Body of pancreas (tissue), 4 donors: ENCODE results near the gene KLRD1. TPM values are rescaled to one million over a fixed set of nuclear protein-coding genes. Genes with fewer than 3 reads are reported as not detected.
"Not testable (repeated sequence)": the region's sequence is repeated elsewhere in the genome, so short reads cannot be mapped to it uniquely, and the experiment has no call there.

Experiments used
- ATAC-seq: fragments of 150-250 bp; one replicate; pipeline ENCODE4 v1.9.1; 2016
- DNase-seq, 4 donors: peaks; one replicate each; pipeline ENCODE4 v3.0.0-alpha.2; 2019
- H3K27ac ChIP-seq, 4 donors: fragments of 200-600 bp; sonication (generic); 1 replicate in 3 of 4; 2 replicates in 1 of 4; pipeline versions ENCODE4 v1.5.1 to v1.6.1; 2016 to 2019; ENCODE audit warnings: mild to moderate bottlenecking in 1 of 4, mixed read lengths in 1 of 4, moderate library complexity in 1 of 4
- H3K27me3 ChIP-seq, 2 donors: fragments of 200-600 bp; sonication (generic); one replicate each; pipeline ENCODE4 v1.6.0; 2016; ENCODE audit warnings: mild to moderate bottlenecking in 1 of 2
- H3K36me3 ChIP-seq, 2 donors: fragments of 200-600 bp; sonication (generic); replicated peaks in 1 of 2; 2 replicates each; pipeline ENCODE4 v1.5.1; 2016; ENCODE audit warnings: low read depth in 2 of 2; ENCODE audit not compliant: insufficient read depth in 1 of 2
- H3K4me1 ChIP-seq: fragments of 200-600 bp; sonication (generic); one replicate; pipeline ENCODE4 v1.6.0; 2016
- H3K4me3 ChIP-seq, 2 donors: fragments of 200-600 bp; sonication (generic); 1 replicate in 1 of 2; 2 replicates in 1 of 2; pipeline ENCODE4 v1.5.1; 2016 to 2019
- H3K9me3 ChIP-seq, 3 donors: fragments of 200-600 bp; sonication (generic); 1 replicate in 2 of 3; 2 replicates in 1 of 3; pipeline ENCODE4 v1.5.1; 2016
- POLR2A ChIP-seq, 3 donors: fragments of 450-650 bp; IDR thresholded peaks; one replicate each; pipeline ENCODE4 v1.6.1; 2016; ENCODE audit warnings: antibody characterized with exemption in 3 of 3, mild to moderate bottlenecking in 2 of 3
- WGBS, 2 donors: methylation state at CpG; one replicate each; pipeline ENCODE4 v1.1.5; 2017; 5-methylcytosine and 5-hydroxymethylcytosine counted together
- intact Hi-C: fragments of 100-400 bp; cut with DNase I; formaldehyde crosslinking; loops from one replicate; pipeline ENCODE4 v1.15.1; 2023
- total RNA-seq, 2 donors: library from RNA; depleted of rRNA; stranded (reverse); fragments of >200 nt; gene quantifications; one replicate each; pipeline ENCODE4 v1.1.0, GENCODE V29; 2016
- TF ChIP-seq, protein P1 (sequence below), 7 experiments: fragments of 450-650 bp in 4 of 7; fragments of 200-600 bp in 3 of 7; sonication (generic) in 3 of 7; IDR thresholded peaks; one replicate each; pipeline ENCODE4 v1.5.1; 2016 to 2019; ENCODE audit warnings: antibody characterized with exemption in 7 of 7

KLRD1 gene
- total RNA-seq, 2 donors from 2014 or later = under 0.01 to 0.78 TPM

DNA sequence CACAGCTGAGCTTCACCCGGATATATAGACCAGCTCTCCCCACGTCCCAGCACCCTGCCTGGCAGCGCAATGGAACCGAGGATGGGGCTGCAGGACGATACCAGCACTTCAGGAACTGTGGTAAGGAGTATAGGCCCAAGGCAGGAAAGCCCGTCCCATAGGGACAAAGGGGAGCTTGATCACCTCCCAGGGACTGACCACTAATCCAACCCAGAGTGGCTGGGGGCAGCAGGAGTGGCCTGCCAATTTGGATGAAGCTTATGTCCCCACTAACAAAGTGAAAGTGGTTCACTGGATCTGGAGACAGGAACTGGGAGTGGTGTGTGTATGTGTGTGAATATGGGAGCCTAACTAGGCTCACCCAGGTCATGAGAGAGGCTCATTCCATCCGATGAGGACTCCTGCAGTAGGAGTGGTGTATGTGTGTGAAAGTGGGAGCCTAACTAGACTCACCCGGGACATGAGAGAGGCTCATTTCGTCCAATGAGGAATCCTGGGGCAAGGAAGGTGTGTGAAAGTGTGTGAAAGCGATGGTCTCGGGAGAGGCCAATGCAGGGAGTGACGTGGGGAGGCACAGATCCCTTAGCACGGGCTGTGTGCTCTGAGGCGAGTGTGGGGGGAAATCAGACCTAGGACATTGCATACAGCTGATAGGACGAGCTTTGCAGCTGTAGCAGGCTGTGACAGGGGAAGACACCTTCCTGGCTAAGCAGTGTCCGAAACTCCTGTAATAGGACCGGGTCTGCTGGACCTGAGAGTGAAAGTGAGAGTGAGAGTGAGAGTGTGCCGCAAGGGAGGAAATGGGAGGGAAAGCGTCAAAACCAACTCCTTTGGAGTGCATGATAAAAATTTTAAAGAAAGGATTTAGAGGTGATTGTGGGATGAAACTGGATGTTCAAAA lies 56.5 kb downstream of the KLRD1 start:
- 23 to 24% methylated on average over 19 of the region's 19 CpGs for WGBS, 2 donors
- peak overlapping the region; percentile 90 to 98 (median 91) for H3K27ac ChIP-seq

DNA sequence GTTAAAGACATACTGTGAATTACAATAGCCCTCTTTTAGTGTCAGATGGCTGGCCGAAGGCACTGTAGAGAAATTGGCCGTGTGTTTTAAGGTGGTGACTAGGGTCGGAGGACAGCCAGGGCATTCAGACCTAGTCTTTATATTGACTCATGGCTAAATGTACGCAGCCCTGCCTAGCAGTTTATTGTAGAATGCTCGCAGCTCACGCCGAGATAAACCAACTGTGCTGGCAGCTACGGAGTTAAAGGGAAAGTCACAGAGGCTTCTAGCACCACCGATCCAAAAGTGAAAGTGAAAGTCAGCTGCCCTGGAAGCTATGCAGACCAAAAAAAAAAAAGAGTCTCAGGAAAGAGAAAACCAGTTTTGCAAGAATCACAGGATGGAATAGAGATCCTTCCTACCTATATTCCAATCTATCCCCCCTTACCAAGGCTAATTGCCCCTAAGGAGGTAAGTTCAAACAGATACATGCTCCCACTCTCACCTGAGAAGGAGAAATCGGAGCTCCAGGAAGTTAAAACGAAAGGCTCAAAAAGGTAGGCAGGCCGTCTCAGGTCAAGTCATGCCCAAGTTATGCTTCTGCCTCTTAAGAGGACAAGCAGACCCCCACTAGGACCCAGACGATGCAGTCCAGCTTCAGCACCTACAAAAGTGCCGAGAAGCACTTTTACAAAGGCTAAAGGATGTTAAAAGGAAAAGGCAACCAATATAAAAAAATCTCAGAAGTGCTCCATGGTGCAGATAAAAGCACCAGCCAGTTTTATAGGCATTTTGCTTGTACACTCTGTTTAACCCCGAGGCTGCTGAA lies 57.3 kb downstream of the KLRD1 start:
- 0 to 1% methylated on average over 15 of the region's 15 CpGs for WGBS, 2 donors
- Histone ChIP-seq H3K27me3 (no peaks in the 10 kb centered on the region), H3K27ac (peak overlapping the region; percentile 90 to 98 (median 91)), H3K36me3 (no peaks in the 10 kb centered on the region), H3K9me3 (no peaks in the 10 kb centered on the region), H3K4me3 (peak overlapping the region; percentile 30 to 50), H3K4me1 (peaks cover 32% of the 10 kb centered on the region)
- DNase-seq (peak; percentile 65 to 87 (median 75)), ATAC-seq (peak; percentile 81)
- intact Hi-C loops = no loop called here
- TF ChIP-seq, protein P1, sequence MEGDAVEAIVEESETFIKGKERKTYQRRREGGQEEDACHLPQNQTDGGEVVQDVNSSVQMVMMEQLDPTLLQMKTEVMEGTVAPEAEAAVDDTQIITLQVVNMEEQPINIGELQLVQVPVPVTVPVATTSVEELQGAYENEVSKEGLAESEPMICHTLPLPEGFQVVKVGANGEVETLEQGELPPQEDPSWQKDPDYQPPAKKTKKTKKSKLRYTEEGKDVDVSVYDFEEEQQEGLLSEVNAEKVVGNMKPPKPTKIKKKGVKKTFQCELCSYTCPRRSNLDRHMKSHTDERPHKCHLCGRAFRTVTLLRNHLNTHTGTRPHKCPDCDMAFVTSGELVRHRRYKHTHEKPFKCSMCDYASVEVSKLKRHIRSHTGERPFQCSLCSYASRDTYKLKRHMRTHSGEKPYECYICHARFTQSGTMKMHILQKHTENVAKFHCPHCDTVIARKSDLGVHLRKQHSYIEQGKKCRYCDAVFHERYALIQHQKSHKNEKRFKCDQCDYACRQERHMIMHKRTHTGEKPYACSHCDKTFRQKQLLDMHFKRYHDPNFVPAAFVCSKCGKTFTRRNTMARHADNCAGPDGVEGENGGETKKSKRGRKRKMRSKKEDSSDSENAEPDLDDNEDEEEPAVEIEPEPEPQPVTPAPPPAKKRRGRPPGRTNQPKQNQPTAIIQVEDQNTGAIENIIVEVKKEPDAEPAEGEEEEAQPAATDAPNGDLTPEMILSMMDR (IDR thresholded peaks at IDR 0.05) = peak in 1 of 7 experiments; percentile 3
- no peak for TF ChIP-seq POLR2A (IDR thresholded peaks at IDR 0.05)

More for the DNA sequence above, 56.5 kb downstream of the KLRD1 start:
- H3K27me3 ChIP-seq = no peaks in the 10 kb centered on the region
- H3K36me3 ChIP-seq = no peaks in the 10 kb centered on the region
- DNase-seq (peak; percentile 35 to 39 (median 36)), ATAC-seq (peak; percentile 59)
- peaks cover 32% of the 10 kb centered on the region for H3K4me1 ChIP-seq
- peak in 2 of 3 donors; percentile 66 to 67 for TF ChIP-seq POLR2A (IDR thresholded peaks at IDR 0.05)
- TF ChIP-seq, protein P1 (IDR thresholded peaks at IDR 0.05) = peak in 1 of 7 experiments; percentile 5
- intact Hi-C loops = no loop called here
- no peaks in the 10 kb centered on the region for H3K9me3 ChIP-seq
- H3K4me3 ChIP-seq = peak overlapping the region; percentile 30 to 50

DNA sequence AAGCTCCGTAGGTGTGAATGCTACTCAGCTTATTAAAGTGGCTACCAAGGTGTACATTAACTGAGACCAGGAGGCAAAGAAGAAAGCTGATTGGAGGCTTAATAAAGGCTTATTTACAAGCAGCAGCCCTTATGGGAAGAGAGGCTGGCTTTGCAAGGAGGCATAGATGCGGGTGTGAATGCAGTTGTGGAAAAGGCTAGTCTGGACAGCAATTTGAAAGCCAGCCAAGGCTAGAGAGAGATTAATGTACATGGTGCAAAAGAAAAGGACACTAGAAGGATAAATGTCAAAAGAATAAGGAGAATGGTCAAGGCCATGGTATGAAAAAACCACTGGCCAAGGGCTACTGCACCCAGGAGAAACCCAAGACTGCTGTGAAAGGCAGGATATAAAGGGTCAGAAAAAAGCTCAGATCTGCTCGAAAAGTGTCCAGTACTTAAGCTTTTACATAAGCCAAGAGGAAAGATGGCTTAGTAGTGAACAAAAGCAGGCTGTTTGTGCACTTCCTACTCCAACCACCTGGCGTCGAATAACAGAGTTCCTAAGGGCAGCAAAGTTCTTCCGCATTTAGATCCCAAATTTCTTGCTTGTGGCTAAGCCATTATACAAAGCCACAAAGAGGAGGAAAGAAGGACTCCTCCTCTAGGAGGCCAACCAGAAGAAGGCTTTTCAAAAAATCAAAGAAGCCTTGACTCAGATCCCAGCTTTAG lies 58.2 kb downstream of the KLRD1 start:
- Histone ChIP-seq H3K36me3 (no peaks in the 10 kb centered on the region), H3K27me3 (no peaks in the 10 kb centered on the region), H3K27ac (peak overlapping the region; percentile 22 to 98 (median 90)), H3K4me1 (peaks cover 32% of the 10 kb centered on the region), H3K4me3 (no peak overlapping the region), H3K9me3 (no peaks in the 10 kb centered on the region)
- no peak for TF ChIP-seq POLR2A (IDR thresholded peaks at IDR 0.05)
- TF ChIP-seq, protein P1 (IDR thresholded peaks at IDR 0.05) = peak in 2 of 7 experiments; percentile 5 to 9
- no peak for ATAC-seq
- no peak for DNase-seq
- intact Hi-C loops = no loop called here
- 29 to 33% methylated on average over 6 of the region's 6 CpGs for WGBS, 2 donors

DNA sequence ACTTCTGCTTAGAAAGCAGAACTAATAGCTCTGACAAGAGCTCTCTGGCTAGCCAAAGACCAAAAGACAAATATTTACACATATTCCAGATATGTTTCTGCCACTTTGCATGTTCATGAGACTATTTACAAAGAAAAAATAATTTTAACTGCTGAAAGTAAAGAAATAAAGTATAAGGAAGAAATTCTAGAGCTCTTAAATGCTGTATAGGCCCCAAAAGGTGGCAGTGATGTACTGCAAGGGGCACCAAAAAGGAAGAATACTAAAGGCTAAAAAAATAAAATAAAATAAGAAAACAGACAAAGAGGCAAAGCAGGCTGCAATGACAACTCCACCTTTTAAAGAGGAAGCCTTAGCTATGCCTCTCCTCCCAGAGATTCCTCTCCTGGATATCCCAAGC lies 59.2 kb downstream of the KLRD1 start:
- peaks cover 28% of the 10 kb centered on the region for H3K4me1 ChIP-seq
- H3K4me3 ChIP-seq = no peak overlapping the region
- intact Hi-C loops = no loop called here
- ATAC-seq = no peak
- DNase-seq = no peak
- TF ChIP-seq, protein P1 (IDR thresholded peaks at IDR 0.05) = peak in 4 of 7 experiments; percentile 25 to 45 (median 37)
- TF ChIP-seq POLR2A (IDR thresholded peaks at IDR 0.05) = no peak
- H3K27me3 ChIP-seq = no peaks in the 10 kb centered on the region
- no peaks in the 10 kb centered on the region for H3K36me3 ChIP-seq
- H3K27ac ChIP-seq = peak overlapping the region; percentile 22 to 98 (median 90)
- H3K9me3 ChIP-seq = no peaks in the 10 kb centered on the region

DNA sequence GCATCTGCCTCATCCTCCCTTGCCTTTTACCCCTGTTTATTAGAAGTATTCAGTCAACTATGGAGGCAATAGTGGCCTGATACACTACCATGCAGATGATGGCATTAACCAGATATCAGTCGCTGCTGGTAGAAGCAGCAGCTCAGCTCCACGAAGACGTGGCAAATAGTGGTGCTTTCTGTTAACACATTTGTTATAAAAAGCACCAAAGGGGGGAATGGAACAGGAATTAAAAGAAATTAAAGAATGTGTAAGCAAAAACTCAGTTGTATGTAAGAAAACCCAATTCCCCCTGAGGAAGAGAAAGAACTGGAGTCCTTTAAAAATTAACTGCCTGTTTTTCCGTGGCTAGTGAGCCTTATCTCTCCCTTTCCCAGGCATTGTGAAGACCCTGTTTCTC lies 60.0 kb downstream of the KLRD1 start:
- DNase-seq, ATAC-seq, intact Hi-C loops, H3K9me3 ChIP-seq, H3K36me3 ChIP-seq, H3K27ac ChIP-seq, H3K4me3 ChIP-seq, H3K27me3 ChIP-seq: not testable (repeated sequence)
- H3K4me1 ChIP-seq = peaks cover 27% of the 10 kb centered on the region
- WGBS, 2 donors = 70 to 75% methylated on average over 4 of the region's 4 CpGs
